Esophagus squamous epithelium (tissue), 4 donors: ENCODE data around the gene TULP4.

Source experiments
- POLR2A ChIP-seq, 4 donors: fragments of 450-650 bp; IDR thresholded peaks; one replicate each; pipeline ENCODE4 v1.6.1; 2017; ENCODE audit warnings: antibody characterized with exemption in 4 of 4, mild to moderate bottlenecking in 4 of 4, moderate library complexity in 3 of 4
- TF ChIP-seq, protein P1 (sequence below), 6 experiments: fragments of 450-650 bp in 4 of 6; fragments of 200-600 bp in 2 of 6; sonication (generic) in 2 of 6; IDR thresholded peaks; one replicate each; pipeline ENCODE4 v1.5.1; 2016 to 2019; ENCODE audit warnings: antibody characterized with exemption in 6 of 6, mild to moderate bottlenecking in 4 of 6, moderate library complexity in 4 of 6

DNA sequence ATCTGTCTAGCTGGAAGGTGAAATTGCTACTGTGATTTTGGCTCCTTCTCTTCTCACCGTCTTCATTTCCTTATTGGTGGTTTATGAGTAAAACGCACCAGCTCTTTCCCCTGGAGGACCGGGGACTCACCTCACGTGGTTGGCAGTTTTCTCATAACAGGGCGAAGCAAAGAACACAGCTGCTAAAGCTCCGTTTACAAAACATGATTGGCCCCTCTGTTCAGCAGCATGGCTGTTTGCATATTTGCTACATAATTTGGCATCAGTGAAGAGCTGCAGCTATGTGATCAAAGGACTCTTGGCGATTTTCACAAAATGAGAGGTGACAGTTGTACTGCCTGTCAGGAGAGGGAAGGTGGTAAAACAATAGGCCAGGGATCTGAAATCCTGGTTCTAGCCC, 227.1 kb downstream of the TULP4 start:
- TF ChIP-seq, protein P1, sequence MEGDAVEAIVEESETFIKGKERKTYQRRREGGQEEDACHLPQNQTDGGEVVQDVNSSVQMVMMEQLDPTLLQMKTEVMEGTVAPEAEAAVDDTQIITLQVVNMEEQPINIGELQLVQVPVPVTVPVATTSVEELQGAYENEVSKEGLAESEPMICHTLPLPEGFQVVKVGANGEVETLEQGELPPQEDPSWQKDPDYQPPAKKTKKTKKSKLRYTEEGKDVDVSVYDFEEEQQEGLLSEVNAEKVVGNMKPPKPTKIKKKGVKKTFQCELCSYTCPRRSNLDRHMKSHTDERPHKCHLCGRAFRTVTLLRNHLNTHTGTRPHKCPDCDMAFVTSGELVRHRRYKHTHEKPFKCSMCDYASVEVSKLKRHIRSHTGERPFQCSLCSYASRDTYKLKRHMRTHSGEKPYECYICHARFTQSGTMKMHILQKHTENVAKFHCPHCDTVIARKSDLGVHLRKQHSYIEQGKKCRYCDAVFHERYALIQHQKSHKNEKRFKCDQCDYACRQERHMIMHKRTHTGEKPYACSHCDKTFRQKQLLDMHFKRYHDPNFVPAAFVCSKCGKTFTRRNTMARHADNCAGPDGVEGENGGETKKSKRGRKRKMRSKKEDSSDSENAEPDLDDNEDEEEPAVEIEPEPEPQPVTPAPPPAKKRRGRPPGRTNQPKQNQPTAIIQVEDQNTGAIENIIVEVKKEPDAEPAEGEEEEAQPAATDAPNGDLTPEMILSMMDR (IDR thresholded peaks at IDR 0.05): no peak
- TF ChIP-seq POLR2A (IDR thresholded peaks at IDR 0.05): no peak
